PC-9 (cell line): ENCODE measurements around the gene TTBK2.

Experiments
- CTCF ChIP-seq: fragments of 200-600 bp; sonication (generic); conservative IDR thresholded peaks from 2 replicates; pipeline ENCODE4 v1.6.1; 2017; ENCODE audit warnings: mixed run types, antibody characterized with exemption, mild to moderate bottlenecking, moderate library complexity
- EZH2 ChIP-seq: fragments of 200-600 bp; sonication (generic); IDR thresholded peaks from 2 replicates; pipeline ENCODE4 v1.8.0; 2017; ENCODE audit warnings: antibody characterized with exemption, low read depth

- TF ChIP-seq CTCF (no peak), EZH2 (no peak)
These were observed 1.3 kb downstream of the TTBK2 start for GRCh38 chr15:42919308-42919707.
